Activated naive CD8-positive, alpha-beta T cell (primary cell): Measurements from ENCODE around the gene PHACTR3.

Experiments
- H3K27ac Mint-ChIP-seq: one replicate; pipeline ENCODE4 v1.8.0; 2021; ENCODE audit warnings: mixed read lengths
- H3K27me3 Mint-ChIP-seq: one replicate; pipeline ENCODE4 v1.8.0; 2021; ENCODE audit warnings: mixed read lengths
- H3K36me3 Mint-ChIP-seq: one replicate; pipeline ENCODE4 v1.8.0; 2021; ENCODE audit warnings: mixed read lengths
- H3K4me1 Mint-ChIP-seq: one replicate; pipeline ENCODE4 v1.8.0; 2021; ENCODE audit warnings: low read depth, mixed read lengths
- H3K4me3 Mint-ChIP-seq: one replicate; pipeline ENCODE4 v1.8.0; 2021; ENCODE audit warnings: mild to moderate bottlenecking, mixed read lengths
- H3K9me3 Mint-ChIP-seq: one replicate; pipeline ENCODE4 v1.8.0; 2021; ENCODE audit warnings: low read depth, mixed read lengths

The PHACTR3 gene

GRCh38 chr20:59657459-59658046 lies 53.2 kb downstream of the PHACTR3 start:
- H3K4me3 Mint-ChIP-seq = no peak overlapping the region
- H3K9me3 Mint-ChIP-seq = peaks cover 17% of the 10 kb centered on the region
- peaks cover 6% of the 10 kb centered on the region for H3K36me3 Mint-ChIP-seq
- peaks cover 12% of the 10 kb centered on the region for H3K27me3 Mint-ChIP-seq
- H3K4me1 Mint-ChIP-seq = no peaks in the 10 kb centered on the region
- no peak overlapping the region for H3K27ac Mint-ChIP-seq

- no peaks in the 10 kb centered on the region for H3K4me1 Mint-ChIP-seq
- H3K9me3 Mint-ChIP-seq = peaks cover 17% of the 10 kb centered on the region
- no peak overlapping the region for H3K4me3 Mint-ChIP-seq
- no peak overlapping the region for H3K27ac Mint-ChIP-seq
- H3K36me3 Mint-ChIP-seq = peaks cover 6% of the 10 kb centered on the region
- H3K27me3 Mint-ChIP-seq = peaks cover 12% of the 10 kb centered on the region
Observed at GRCh38 chr20:59660471-59660870, 56.1 kb downstream of the PHACTR3 start.

GRCh38 chr20:59661153-59661552 lies 56.8 kb downstream of the PHACTR3 start:
- Mint-ChIP-seq H3K4me3 (no peak overlapping the region), H3K9me3 (peaks cover 16% of the 10 kb centered on the region), H3K4me1 (no peaks in the 10 kb centered on the region), H3K36me3 (peaks cover 6% of the 10 kb centered on the region), H3K27ac (no peak overlapping the region), H3K27me3 (peaks cover 12% of the 10 kb centered on the region)

GRCh38 chr20:59661621-59662020 lies 57.3 kb downstream of the PHACTR3 start:
- Mint-ChIP-seq H3K4me3 (no peak overlapping the region), H3K36me3 (peaks cover 6% of the 10 kb centered on the region), H3K4me1 (no peaks in the 10 kb centered on the region), H3K27me3 (peaks cover 12% of the 10 kb centered on the region), H3K27ac (no peak overlapping the region), H3K9me3 (peaks cover 12% of the 10 kb centered on the region)

- Mint-ChIP-seq H3K36me3 (peaks cover 4% of the 10 kb centered on the region), H3K4me1 (no peaks in the 10 kb centered on the region), H3K4me3 (no peak overlapping the region), H3K9me3 (peaks cover 8% of the 10 kb centered on the region), H3K27ac (no peak overlapping the region), H3K27me3 (peaks cover 12% of the 10 kb centered on the region)
Observed at GRCh38 chr20:59662161-59662560, 57.8 kb downstream of the PHACTR3 start.

GRCh38 chr20:59662856-59663512 lies 58.6 kb downstream of the PHACTR3 start:
- Mint-ChIP-seq H3K36me3 (peaks cover 2% of the 10 kb centered on the region), H3K27me3 (peaks cover 12% of the 10 kb centered on the region), H3K4me1 (no peaks in the 10 kb centered on the region), H3K27ac (no peak overlapping the region), H3K9me3 (no peaks in the 10 kb centered on the region), H3K4me3 (no peak overlapping the region)

GRCh38 chr20:59663513-59664060 lies 59.2 kb downstream of the PHACTR3 start:
- peaks cover 2% of the 10 kb centered on the region for H3K36me3 Mint-ChIP-seq
- peaks cover 12% of the 10 kb centered on the region for H3K27me3 Mint-ChIP-seq
- H3K9me3 Mint-ChIP-seq = no peaks in the 10 kb centered on the region
- H3K27ac Mint-ChIP-seq = no peak overlapping the region
- H3K4me1 Mint-ChIP-seq = no peaks in the 10 kb centered on the region
- no peak overlapping the region for H3K4me3 Mint-ChIP-seq

- Mint-ChIP-seq H3K9me3 (no peaks in the 10 kb centered on the region), H3K27me3 (peaks cover 12% of the 10 kb centered on the region), H3K4me3 (no peak overlapping the region), H3K36me3 (peaks cover 2% of the 10 kb centered on the region), H3K27ac (no peak overlapping the region), H3K4me1 (no peaks in the 10 kb centered on the region)
Observed at GRCh38 chr20:59664421-59664941, 60.1 kb downstream of the PHACTR3 start.

GRCh38 chr20:59665656-59666555 lies 61.6 kb downstream of the PHACTR3 start:
- H3K9me3 Mint-ChIP-seq = no peaks in the 10 kb centered on the region
- H3K36me3 Mint-ChIP-seq = no peaks in the 10 kb centered on the region
- H3K4me1 Mint-ChIP-seq = no peaks in the 10 kb centered on the region
- no peak overlapping the region for H3K27ac Mint-ChIP-seq
- H3K27me3 Mint-ChIP-seq = peaks cover 7% of the 10 kb centered on the region
- no peak overlapping the region for H3K4me3 Mint-ChIP-seq

GRCh38 chr20:59666586-59666985 lies 62.2 kb downstream of the PHACTR3 start:
- H3K27ac Mint-ChIP-seq = no peak overlapping the region
- H3K9me3 Mint-ChIP-seq = no peaks in the 10 kb centered on the region
- H3K4me3 Mint-ChIP-seq = no peak overlapping the region
- H3K27me3 Mint-ChIP-seq = peaks cover 5% of the 10 kb centered on the region
- no peaks in the 10 kb centered on the region for H3K4me1 Mint-ChIP-seq
- no peaks in the 10 kb centered on the region for H3K36me3 Mint-ChIP-seq

GRCh38 chr20:59667131-59667530 lies 62.8 kb downstream of the PHACTR3 start:
- H3K27me3 Mint-ChIP-seq = peaks cover 4% of the 10 kb centered on the region
- H3K36me3 Mint-ChIP-seq = no peaks in the 10 kb centered on the region
- no peaks in the 10 kb centered on the region for H3K4me1 Mint-ChIP-seq
- H3K27ac Mint-ChIP-seq = no peak overlapping the region
- H3K9me3 Mint-ChIP-seq = no peaks in the 10 kb centered on the region
- no peak overlapping the region for H3K4me3 Mint-ChIP-seq

GRCh38 chr20:59667981-59668515 lies 63.7 kb downstream of the PHACTR3 start:
- Mint-ChIP-seq H3K27ac (no peak overlapping the region), H3K4me1 (no peaks in the 10 kb centered on the region), H3K36me3 (no peaks in the 10 kb centered on the region), H3K27me3 (no peaks in the 10 kb centered on the region), H3K4me3 (no peak overlapping the region), H3K9me3 (no peaks in the 10 kb centered on the region)

GRCh38 chr20:59668926-59669850 lies 64.8 kb downstream of the PHACTR3 start:
- Mint-ChIP-seq H3K36me3 (no peaks in the 10 kb centered on the region), H3K9me3 (no peaks in the 10 kb centered on the region), H3K4me1 (no peaks in the 10 kb centered on the region), H3K27ac (no peak overlapping the region), H3K27me3 (no peaks in the 10 kb centered on the region), H3K4me3 (no peak overlapping the region)
